Stimulated activated effector memory CD8-positive, alpha-beta T cell treated with anti-CD3 and anti-CD28 coated beads, Interleukin-12 subunit alpha, Interleukin-12 subunit beta, amount 100 ng/mL, for 72 hours (primary cell): ENCODE data around the gene SMOC2.

Experiments used
- ATAC-seq: fragments of 150-1000 bp; cut with Tn5 transposase; 2 replicates; pipeline ENCODE4 v1.10.0; 2021
- DNase-seq, 2 donors: peaks; one replicate each; pipeline ENCODE4 v3.0.0; 2021 to 2022; ENCODE audit warnings: low spot score in 2 of 2
- H3K27ac Mint-ChIP-seq: one replicate; pipeline ENCODE4 v1.8.0; 2022; ENCODE audit warnings: mild to moderate bottlenecking, mixed read lengths
- H3K36me3 Mint-ChIP-seq: one replicate; pipeline ENCODE4 v1.8.0; 2022; ENCODE audit warnings: mild to moderate bottlenecking, mixed read lengths
- H3K4me1 Mint-ChIP-seq: one replicate; pipeline ENCODE4 v1.8.0; 2022; ENCODE audit warnings: mixed read lengths
- H3K4me3 Mint-ChIP-seq: one replicate; pipeline ENCODE4 v1.8.0; 2022; ENCODE audit warnings: mild to moderate bottlenecking, mixed read lengths
- H3K9me3 Mint-ChIP-seq: one replicate; pipeline ENCODE4 v1.8.0; 2022; ENCODE audit warnings: mixed read lengths

The SMOC2 gene

GRCh38 chr6:168451805-168452517 is 11.0 kb downstream of the SMOC2 start:
- Mint-ChIP-seq H3K36me3 (no peaks in the 10 kb centered on the region), H3K4me3 (no peak overlapping the region), H3K9me3 (peaks cover 6% of the 10 kb centered on the region), H3K27ac (no peak overlapping the region), H3K4me1 (no peaks in the 10 kb centered on the region)
- ATAC-seq (no peak), DNase-seq (no peak)

GRCh38 chr6:168452685-168453377 is 11.8 kb downstream of the SMOC2 start:
- ATAC-seq (no peak), DNase-seq (no peak)
- Mint-ChIP-seq H3K4me1 (no peaks in the 10 kb centered on the region), H3K4me3 (no peak overlapping the region), H3K36me3 (no peaks in the 10 kb centered on the region), H3K27ac (no peak overlapping the region), H3K9me3 (peaks cover 6% of the 10 kb centered on the region)

GRCh38 chr6:168455847-168456530 is 15.0 kb downstream of the SMOC2 start:
- no peaks in the 10 kb centered on the region for H3K4me1 Mint-ChIP-seq
- no peaks in the 10 kb centered on the region for H3K36me3 Mint-ChIP-seq
- DNase-seq (no peak), ATAC-seq (no peak)
- H3K9me3 Mint-ChIP-seq = peaks cover 6% of the 10 kb centered on the region
- no peak overlapping the region for H3K4me3 Mint-ChIP-seq
- no peak overlapping the region for H3K27ac Mint-ChIP-seq

GRCh38 chr6:168456907-168457652 is 16.1 kb downstream of the SMOC2 start:
- H3K4me1 Mint-ChIP-seq = no peaks in the 10 kb centered on the region
- no peaks in the 10 kb centered on the region for H3K36me3 Mint-ChIP-seq
- no peak overlapping the region for H3K4me3 Mint-ChIP-seq
- peaks cover 6% of the 10 kb centered on the region for H3K9me3 Mint-ChIP-seq
- no peak for ATAC-seq
- no peak overlapping the region for H3K27ac Mint-ChIP-seq
- no peak for DNase-seq

- no peak for DNase-seq
- Mint-ChIP-seq H3K4me3 (no peak overlapping the region), H3K27ac (no peak overlapping the region), H3K9me3 (peaks cover 6% of the 10 kb centered on the region), H3K4me1 (no peaks in the 10 kb centered on the region), H3K36me3 (no peaks in the 10 kb centered on the region)
- no peak for ATAC-seq
Observed at GRCh38 chr6:168457653-168457934, 16.6 kb downstream of the SMOC2 start.

- H3K4me3 Mint-ChIP-seq = no peak overlapping the region
- no peak overlapping the region for H3K27ac Mint-ChIP-seq
- H3K9me3 Mint-ChIP-seq = peaks cover 6% of the 10 kb centered on the region
- ATAC-seq (no peak), DNase-seq (no peak)
- H3K4me1 Mint-ChIP-seq = no peaks in the 10 kb centered on the region
- H3K36me3 Mint-ChIP-seq = no peaks in the 10 kb centered on the region
Observed at GRCh38 chr6:168458101-168458500, 17.1 kb downstream of the SMOC2 start.

- no peak overlapping the region for H3K4me3 Mint-ChIP-seq
- no peak for ATAC-seq
- no peak for DNase-seq
- no peaks in the 10 kb centered on the region for H3K4me1 Mint-ChIP-seq
- H3K9me3 Mint-ChIP-seq = no peaks in the 10 kb centered on the region
- H3K36me3 Mint-ChIP-seq = no peaks in the 10 kb centered on the region
- no peak overlapping the region for H3K27ac Mint-ChIP-seq
Observed at GRCh38 chr6:168459572-168459971, 18.6 kb downstream of the SMOC2 start.

- Mint-ChIP-seq H3K9me3 (no peaks in the 10 kb centered on the region), H3K4me3 (no peak overlapping the region), H3K4me1 (no peaks in the 10 kb centered on the region), H3K27ac (no peak overlapping the region), H3K36me3 (no peaks in the 10 kb centered on the region)
- no peak for ATAC-seq
- DNase-seq = no peak
Observed at GRCh38 chr6:168462289-168462853, 21.4 kb downstream of the SMOC2 start.

- Mint-ChIP-seq H3K9me3 (no peaks in the 10 kb centered on the region), H3K27ac (no peak overlapping the region), H3K36me3 (no peaks in the 10 kb centered on the region), H3K4me1 (no peaks in the 10 kb centered on the region), H3K4me3 (no peak overlapping the region)
- DNase-seq (no peak), ATAC-seq (no peak)
Observed at GRCh38 chr6:168464546-168464945, 23.6 kb downstream of the SMOC2 start.

- DNase-seq (no peak), ATAC-seq (no peak)
- Mint-ChIP-seq H3K4me3 (no peak overlapping the region), H3K4me1 (no peaks in the 10 kb centered on the region), H3K9me3 (no peaks in the 10 kb centered on the region), H3K27ac (no peak overlapping the region), H3K36me3 (no peaks in the 10 kb centered on the region)
Observed at GRCh38 chr6:168468045-168468444, 27.1 kb downstream of the SMOC2 start.

- Mint-ChIP-seq H3K9me3 (no peaks in the 10 kb centered on the region), H3K4me3 (no peak overlapping the region), H3K27ac (no peak overlapping the region), H3K36me3 (no peaks in the 10 kb centered on the region), H3K4me1 (no peaks in the 10 kb centered on the region)
- ATAC-seq (no peak), DNase-seq (no peak)
Observed at GRCh38 chr6:168469521-168469920, 28.5 kb downstream of the SMOC2 start.

GRCh38 chr6:168469926-168470325 is 28.9 kb downstream of the SMOC2 start:
- Mint-ChIP-seq H3K27ac (no peak overlapping the region), H3K36me3 (no peaks in the 10 kb centered on the region), H3K4me1 (no peaks in the 10 kb centered on the region), H3K4me3 (no peak overlapping the region), H3K9me3 (no peaks in the 10 kb centered on the region)
- DNase-seq = no peak
- ATAC-seq = no peak

- Mint-ChIP-seq H3K36me3 (no peaks in the 10 kb centered on the region), H3K27ac (no peak overlapping the region), H3K4me3 (no peak overlapping the region), H3K4me1 (no peaks in the 10 kb centered on the region), H3K9me3 (no peaks in the 10 kb centered on the region)
- no peak for DNase-seq
- no peak for ATAC-seq
Observed at GRCh38 chr6:168472363-168472762, 31.4 kb downstream of the SMOC2 start.

- DNase-seq (no peak), ATAC-seq (no peak)
- no peaks in the 10 kb centered on the region for H3K36me3 Mint-ChIP-seq
- H3K9me3 Mint-ChIP-seq = no peaks in the 10 kb centered on the region
- H3K4me1 Mint-ChIP-seq = no peaks in the 10 kb centered on the region
- H3K4me3 Mint-ChIP-seq = no peak overlapping the region
- no peak overlapping the region for H3K27ac Mint-ChIP-seq
Observed at GRCh38 chr6:168473197-168473596, 32.2 kb downstream of the SMOC2 start.
